Embryonic facial prominence (tissue), 1 donor: Measurements from ENCODE around the gene L3MBTL4.
"Not testable (repeated sequence)": the region's sequence is repeated elsewhere in the genome, so short reads cannot be mapped to it uniquely, and the experiment has no call there.

ENCODE experiments used
- DNase-seq: peaks from one replicate; pipeline ENCODE4 v3.0.0-alpha.2; 2016; ENCODE audit errors: extremely low spot score

Gene L3MBTL4

DNA sequence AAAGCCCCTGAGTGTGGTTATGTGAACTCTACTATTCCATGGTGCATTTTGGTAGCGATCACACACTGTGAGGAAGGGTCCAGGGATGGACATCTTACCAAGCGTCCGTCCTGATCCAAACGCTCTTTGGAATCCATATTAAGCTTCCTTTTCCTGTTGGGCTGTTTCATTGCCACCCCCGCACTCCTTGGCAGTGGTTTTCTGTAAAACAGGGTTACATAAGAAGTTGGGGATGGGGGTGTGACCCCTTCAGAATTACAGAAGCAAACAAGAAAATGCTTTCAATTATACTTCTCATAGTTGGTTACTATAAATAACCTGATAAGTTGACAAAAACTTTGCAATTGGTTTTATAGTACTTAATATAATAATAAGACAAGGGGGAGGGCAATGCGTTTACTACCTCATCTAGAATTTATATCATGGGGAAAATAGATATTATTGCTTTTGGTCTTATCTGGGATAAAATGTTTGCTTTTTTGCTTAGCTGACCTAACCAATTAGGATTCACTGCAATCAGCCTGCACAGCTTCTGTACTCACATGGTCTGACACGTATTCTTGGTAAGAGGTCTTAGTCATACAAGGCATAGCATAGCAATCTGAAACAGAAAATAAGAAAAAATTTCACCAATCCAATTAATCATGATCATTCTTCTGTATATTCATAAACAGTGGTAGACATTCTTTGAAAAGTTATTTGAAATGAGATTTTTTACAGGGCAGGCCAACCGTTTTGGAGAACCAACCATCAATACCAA is 103.1 kb downstream of the L3MBTL4 start:
- DNase-seq = no peak

DNA sequence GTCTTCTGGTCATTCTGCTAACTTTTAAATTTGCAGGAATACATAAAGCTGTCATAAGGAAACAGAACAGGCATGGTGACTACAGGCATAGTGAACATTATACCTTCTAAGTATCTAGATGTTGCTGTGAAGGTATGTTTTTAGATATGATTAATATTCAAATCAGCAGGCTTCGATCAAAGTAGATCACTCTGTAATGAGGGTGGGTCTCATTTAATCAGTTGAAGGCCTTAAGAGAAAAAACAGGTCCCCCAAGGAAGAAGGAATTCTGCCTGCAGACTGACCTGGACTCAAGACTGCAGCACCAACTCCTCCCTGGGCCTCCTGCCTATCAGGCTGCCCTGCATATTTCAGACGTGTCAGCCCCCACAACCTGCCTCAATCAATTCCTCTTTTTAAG is 104.0 kb downstream of the L3MBTL4 start:
- DNase-seq = no peak

DNA sequence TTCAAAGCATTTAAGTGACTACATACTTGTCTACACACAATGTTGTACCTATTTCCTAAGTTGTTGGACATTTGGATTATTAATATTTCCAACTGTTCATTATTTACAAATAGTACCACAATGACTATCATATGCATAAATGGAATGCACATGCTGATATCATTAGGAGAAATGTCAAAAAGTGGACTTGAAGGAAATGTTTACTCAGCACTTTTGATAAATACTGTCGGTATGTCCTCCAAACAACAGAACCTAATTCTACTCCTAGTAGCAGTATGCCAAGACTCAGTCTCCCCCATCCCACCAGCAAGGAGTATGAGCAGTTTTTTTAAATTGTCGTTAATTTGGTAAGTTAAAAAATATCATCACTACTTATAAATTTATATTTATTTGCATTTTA is 116.8 kb downstream of the L3MBTL4 start:
- no peak for DNase-seq

DNA sequence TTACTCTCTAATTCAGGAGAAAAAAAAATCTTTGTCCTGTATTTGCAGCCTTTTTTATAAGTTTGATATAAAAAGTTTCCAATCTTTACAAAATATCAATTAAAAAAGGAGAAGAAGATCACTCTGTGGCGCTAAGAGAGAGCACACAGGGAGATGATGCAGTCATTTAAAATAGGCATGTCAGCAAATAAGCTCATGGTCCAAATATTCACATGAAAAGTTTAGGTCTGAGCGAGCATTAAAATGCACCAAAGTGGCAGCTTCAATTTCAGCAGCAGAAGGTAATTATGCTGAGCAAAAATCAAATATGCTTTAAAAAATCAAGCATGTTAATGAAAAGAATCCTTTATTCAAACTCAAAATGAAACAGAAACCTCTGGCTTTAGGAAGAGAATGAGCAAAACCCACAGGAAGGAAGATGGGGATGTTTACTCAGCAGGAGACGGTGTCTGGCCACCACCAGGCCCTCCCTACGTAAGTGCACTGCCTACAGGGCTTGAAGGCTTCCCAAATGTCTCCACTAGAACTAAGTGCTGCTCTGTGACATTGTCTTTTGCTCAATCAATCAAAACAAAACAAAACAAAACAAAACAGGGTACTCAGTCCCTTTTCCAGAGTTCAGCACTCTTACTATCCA is 120.4 kb downstream of the L3MBTL4 start:
- DNase-seq = no peak

DNA sequence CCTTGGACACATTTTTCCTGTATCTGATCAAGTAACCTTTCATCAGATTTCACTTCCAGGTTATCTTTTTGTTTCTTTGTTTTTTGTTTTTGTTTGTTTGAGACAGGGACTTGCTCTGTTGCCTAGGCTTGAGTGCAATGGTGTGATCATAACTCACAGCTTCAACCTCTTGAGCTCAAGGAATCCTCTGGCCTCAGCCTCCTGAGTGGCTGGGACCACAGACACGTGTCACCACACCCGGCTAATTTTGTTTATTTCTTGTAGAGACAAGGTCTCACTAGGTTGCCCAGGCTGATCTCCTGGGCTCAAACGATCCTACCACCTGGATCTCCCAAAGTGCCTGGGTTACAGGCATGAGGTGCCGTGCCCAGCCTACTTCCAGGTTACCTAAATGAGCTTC is 124.9 kb downstream of the L3MBTL4 start:
- DNase-seq = no peak

DNA sequence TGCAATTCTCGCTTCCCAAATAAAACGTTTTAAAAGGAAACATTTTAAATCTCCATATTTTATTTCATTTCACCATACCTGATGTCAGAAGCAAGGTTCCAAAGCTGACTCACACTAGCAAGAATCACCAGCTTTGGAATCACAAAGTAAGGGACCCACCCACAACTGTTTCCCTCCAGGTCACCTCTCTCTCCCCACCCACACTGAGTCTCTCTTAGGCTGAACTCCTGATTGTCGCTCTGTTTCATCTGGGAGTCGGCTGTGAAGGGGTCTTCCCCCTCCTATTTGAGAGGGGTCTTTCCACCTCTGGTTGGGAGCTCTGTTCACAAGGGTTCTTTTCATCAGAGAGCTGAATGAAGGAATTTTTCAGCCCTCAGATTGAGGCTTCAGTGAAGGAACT is 128.1 kb downstream of the L3MBTL4 start:
- DNase-seq = no peak

DNA sequence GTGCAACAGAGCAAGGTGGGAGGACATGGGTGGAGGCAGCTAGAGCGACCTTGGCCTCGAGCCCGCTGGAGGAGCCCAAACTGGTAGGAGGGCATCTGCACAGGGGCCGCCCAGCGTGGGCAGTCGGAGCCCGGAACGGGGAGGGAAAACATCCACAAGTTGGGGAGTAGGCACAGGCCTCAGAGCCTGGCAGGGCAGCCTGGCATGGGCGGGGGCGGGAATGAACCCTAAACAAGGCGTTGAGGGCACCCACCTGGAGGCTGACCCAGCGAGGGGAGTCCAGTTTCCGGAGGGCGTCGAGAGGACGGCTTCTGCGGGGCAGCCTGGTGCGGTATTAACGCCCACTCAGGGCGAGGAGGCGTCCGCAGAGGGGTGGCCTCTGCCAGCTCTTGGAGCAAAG is 129.9 kb downstream of the L3MBTL4 start:
- no peak for DNase-seq

DNA sequence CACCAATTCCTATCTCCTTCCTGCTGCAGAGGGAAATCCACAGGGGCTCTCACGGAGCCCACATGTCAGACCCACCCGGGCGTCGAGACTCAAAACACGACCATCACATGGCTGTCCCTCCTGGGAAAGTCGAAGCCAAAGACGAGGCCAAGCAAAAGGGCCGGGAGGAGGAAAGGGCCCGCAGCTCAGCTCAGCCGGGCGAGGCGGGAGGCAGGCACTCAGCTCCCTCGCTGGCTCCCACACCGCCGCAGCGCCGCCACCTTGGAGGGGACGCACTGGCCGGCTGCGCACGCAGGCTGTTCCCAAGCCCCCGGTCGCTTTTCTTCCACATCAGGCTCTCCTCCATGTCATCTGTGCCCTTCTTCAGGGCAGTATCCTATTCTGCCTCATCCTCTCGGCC is 130.4 kb downstream of the L3MBTL4 start:
- DNase-seq = no peak

DNA sequence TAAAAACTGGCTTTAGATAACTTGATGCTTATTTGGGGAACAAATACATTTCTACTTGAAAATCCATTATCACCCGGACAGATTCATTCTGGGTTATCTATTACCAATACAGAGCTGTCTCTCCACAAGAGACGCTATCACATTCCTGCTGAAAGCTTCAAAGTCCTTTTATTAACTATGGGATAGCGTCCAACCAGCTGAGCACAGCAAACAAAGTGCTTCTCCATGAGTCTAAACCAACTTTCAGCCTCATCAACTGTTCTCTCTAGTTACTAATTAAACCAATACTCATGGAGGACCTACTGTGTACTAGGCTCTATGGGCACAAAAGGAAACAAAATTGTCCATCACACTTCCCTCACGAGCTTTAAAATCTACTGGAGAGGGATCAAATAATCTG is 132.8 kb downstream of the L3MBTL4 start:
- no peak for DNase-seq

DNA sequence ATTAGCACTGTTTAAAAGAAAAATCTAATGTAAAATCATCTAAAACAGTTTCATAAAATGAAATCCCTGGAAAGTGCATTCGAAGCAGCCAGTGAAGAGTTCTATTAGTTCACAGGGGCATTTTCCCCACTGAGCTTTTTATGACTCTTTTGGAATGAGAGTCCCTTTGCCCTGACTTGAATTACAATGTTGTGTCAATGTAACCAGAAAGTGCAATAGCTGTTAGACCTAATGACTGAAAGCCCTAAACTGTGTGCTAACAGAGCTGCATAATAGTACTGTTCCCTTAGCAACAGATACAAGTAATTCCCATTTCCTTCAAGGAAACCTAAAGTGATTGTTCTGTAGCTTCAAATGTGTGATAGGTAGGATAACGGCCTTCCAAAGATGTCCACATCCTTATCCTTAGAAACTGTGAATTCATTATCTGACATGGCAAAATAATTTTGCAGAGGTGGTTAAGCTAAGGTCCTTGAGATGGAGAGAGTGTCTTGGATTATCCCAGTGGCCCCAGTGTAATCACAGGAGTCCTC is 134.4 kb downstream of the L3MBTL4 start:
- DNase-seq = no peak

DNA sequence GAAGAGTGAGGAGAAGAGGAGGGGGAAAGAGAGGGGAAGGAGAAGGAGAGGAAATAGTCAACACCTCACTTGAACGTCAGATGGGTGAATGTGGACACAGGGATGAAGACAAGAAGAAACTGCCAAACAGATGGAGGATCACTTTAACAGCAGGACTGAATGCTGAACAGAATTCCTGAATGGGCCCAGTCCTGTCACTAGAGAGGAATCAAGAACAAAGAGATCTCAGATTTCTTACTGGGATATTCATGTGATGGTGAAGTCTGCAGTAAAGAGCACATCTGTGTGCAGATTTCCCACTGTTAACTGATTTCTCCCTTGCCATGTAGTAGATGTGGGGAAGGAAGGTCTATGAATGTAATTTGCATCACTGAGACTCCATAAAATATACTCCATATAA is 135.4 kb downstream of the L3MBTL4 start:
- no peak for DNase-seq

DNA sequence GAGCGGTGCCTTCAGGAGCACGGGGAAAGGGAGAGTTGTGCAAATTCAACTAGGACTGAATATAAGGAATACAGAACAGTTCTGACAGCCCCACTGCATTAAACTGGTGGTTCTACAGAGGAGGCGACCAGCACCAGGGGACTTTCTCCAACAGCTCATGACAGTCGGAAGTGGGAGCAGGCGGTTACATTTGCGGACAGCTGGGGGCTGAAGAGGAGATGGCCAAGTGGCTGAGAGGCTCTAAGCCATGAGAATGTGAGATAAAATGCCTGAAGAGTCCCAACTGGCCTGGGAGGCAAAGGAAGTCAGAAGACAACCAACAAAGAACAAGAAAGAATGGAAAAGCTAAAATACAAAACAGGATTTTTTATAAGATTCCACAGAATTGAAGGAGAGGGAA is 141.3 kb downstream of the L3MBTL4 start:
- DNase-seq = no peak

DNA sequence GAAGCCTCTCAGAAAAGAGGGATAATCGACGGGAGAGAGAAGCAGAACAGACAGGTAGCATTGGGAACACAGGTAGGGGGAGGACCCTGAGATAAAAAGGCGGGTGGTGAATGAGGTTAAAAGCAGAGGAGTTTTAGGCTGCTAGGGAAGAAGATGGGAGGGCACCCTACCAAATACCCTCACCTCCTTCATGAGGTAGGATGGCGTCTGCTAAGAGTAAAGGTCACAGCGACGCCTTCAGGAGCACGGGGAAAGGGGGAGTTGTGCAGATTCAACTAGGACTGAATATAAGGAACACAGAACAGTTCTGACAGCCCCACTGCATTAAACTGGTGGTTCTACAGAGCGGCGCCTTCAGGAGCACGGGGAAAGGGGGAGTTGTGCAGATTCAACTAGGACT is 142.6 kb downstream of the L3MBTL4 start:
- not testable (repeated sequence) for DNase-seq

DNA sequence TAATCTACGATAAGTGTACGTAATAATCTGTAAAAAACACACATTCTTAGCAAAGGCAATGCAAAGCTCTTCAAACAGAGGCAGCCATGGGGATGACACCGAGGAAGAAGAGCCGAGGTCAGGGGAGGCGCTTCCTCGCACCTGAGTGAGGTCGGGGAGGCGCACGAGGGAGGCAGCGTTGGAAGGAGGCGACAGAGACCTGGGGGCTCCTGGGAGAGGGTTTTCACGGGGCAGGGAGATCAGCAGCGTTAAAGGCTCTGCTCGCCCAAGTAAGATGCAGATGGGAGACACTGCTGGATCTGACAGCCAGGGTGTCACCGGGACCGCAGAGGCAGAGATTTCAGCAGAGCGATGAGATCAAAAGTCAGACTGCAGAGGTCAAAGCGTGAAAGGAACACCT is 143.1 kb downstream of the L3MBTL4 start:
- no peak for DNase-seq

DNA sequence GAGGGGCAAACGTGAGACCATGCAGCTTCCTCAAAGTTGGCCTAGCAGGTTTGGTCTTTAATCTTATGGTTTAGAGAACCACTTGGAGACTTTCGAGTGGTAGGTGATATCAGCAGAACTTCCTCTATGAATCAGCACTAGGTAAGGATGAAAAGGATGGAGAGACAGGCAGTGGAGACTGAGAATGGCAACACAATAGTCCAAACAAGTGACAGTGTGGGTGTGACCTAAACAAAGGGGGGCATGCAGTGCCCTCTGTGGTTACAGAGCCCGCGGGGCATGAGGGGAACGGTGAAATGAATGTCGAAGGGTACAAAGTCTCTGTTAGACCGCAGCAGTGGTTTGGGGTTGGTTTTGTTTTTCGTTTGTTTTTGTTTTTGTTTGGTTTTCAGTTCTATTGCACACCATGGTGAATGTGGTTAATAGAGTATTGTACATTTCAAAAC is 143.9 kb downstream of the L3MBTL4 start:
- DNase-seq = no peak

DNA sequence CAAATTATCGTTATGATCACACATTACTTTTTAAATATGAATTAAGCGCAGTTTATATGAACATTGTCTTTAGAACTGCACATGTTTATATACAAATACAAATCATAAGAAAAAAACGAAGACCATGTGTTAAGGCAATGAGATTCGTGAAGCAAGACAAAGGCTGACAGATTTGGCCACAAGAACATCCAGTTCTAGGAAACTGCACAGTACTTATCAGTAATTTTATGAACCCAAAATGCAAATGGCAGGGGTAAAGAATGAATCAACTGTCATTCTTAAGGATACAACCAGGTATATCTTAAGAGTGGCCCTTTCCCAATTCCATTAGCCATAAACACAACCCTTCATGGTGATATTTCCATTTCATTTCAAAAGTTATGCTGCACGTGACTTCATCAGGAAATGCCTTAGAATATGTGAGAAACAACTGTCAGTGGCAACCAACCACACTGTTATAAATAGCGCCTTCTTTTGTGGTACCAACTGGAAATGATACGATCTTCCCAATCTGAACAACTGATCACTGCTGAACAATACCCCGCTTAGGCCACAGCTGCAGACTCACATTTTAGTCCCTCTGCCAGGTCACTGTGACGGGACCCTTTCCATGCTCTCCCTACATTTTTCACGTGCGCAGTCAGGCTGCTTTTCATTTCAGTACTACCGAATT is 144.9 kb downstream of the L3MBTL4 start:
- no peak for DNase-seq

DNA sequence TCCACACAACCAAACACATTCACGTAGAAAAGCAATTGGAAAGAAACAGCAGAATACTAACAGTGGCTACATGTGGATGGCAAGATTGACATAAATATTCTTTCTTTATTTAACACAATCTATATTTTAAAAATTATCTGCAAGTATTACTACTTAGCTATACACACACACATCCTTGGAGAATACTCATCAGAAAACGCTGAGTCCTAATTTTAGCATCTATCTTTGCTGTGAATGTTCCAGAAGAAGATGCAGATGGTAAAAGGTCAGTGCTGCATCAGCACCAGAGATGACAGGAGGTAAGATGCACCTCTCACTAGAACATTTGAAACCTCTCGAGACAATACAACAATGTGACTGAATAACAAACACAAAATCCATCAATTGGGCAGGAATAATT is 148.5 kb downstream of the L3MBTL4 start:
- no peak for DNase-seq

DNA sequence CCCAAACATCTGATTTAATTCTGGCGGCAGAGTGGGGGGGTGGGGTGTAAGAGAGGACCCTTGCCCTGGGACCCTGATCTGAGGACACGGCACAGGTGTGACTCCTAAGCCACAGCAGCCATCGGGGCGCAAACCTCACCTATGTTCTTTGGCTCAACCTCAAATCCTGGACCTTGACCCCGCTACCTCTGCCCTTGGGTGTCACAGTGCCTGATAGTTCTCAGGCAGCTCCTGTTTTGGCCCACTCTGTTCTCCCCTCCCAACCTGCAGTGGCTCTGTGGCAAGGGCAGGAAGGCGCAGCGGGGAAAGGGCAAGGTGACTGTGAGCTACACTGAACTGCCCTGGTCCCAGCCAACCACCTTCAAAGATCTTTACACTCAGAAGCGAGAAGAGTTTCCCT is 152.8 kb downstream of the L3MBTL4 start:
- no peak for DNase-seq

DNA sequence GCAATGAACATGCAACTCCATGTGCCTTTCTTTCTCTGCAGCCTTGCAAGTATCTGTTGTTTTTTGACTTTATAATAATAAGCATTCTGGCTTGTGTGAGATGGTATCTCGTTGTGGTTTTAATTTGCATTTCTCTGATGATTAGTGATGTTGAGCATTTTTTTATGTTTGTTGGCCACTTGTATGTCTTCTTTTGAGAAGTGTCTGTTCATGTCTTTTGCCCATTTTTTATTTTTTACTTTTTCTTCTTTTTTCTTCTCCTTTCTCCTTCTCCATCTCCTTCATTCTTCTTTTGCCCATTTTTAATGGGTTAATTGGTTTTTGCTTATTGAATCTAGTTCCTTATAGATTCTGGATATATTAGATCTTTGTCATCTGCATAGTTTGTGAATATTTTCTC is 155.4 kb downstream of the L3MBTL4 start:
- not testable (repeated sequence) for DNase-seq

DNA sequence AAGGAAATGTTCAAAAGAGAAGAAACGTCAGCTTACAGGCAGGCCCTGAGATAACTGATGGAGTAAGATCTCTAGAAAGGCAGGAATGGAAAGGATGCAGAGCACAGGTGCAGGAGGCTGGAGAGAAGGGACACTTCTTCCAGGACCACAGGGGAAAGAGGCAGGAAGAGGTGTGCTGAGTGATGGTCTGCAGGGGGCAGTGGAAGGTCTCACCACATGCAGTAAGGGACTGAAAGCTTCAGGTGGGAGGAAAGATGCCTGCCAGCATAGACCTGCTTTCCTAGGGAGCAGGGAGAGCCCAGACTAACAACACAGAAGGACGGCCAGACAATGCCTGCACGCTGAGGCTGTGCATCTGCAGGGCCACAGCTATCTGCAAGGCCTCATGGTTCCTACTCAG is 156.8 kb downstream of the L3MBTL4 start:
- DNase-seq = no peak

DNA sequence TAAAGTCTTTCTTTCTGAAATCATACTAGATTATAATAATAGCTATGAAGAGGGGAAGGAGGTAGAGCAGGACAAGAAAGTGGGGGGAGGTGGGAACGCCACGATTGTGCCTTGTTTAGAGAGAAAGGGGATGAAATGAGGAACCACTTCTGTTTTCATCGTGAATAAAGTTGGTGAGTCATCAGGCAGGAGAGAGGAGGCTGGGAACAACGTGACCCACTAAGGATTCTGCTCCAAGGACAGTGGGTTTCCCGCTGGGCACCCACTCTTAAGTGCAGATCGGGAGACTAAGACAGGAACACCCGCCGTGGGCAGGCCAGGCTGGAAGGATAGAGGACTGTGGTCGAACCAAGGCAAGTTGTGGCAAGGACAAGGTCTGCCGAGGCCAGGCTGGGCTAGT is 158.2 kb downstream of the L3MBTL4 start:
- DNase-seq = no peak

DNA sequence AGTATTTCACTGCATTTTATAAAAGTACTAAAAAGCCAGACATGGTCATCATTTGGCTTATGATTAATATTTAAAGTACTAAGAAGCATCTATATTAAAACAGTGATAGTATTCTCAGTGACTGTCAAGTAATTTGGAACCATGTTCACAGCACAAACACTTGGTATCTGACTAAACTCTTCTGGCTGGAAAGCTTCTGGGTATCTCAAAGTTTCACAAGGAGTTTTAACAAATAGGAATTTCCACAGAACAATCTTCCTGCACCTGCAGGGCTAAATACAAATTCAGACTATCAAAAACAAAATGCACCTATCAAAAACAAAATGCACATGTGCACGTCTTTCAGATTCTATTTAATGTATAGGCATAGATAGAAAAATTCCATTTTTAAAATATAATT is 158.8 kb downstream of the L3MBTL4 start:
- no peak for DNase-seq
